HG02870 (cell line): ENCODE measurements around the gene RFNG.
A peak's percentile ranks its signal among the peaks of the same experiment; 100 is the strongest.

Source experiments
- ATAC-seq: cut with Tn5 transposase; IDR thresholded peaks from one replicate; pipeline ENCODE4 v1.9.1; 2021; ENCODE audit warnings: mild to moderate bottlenecking, moderate library complexity; ENCODE audit not compliant: unreplicated experiment

Gene RFNG

GRCh38 chr17:82051776-82052637 is at the start of gene RFNG, which contains the start of gene GPS1:
TSS of gene RFNG (minus strand) at chr17:82051811. CDS start at chr17:82051766, 45 bp downstream.
TSS of gene GPS1 (plus strand) at chr17:82051898. CDS start at chr17:82051932, 34 bp downstream.
- peak; percentile 41 for ATAC-seq

GRCh38 chr17:82101301-82101715 is 49.7 kb upstream of the RFNG start:
- ATAC-seq: no peak

- no peak for ATAC-seq
Observed at GRCh38 chr17:82100502-82101298, 49.1 kb upstream of the RFNG start.

- peak; percentile 13 for ATAC-seq
Observed at GRCh38 chr17:82098939-82099763, 47.5 kb upstream of the RFNG start.

- ATAC-seq: peak; percentile 66
Observed at GRCh38 chr17:82098169-82098938, 46.7 kb upstream of the RFNG start, which contains the start of gene FASN. TSS of gene FASN (minus strand) at chr17:82098236. CDS start at chr17:82096445, 1,791 bp downstream.

GRCh38 chr17:82097919-82098168 is 46.2 kb upstream of the RFNG start:
- ATAC-seq: no peak

GRCh38 chr17:82097184-82097918 is 45.7 kb upstream of the RFNG start:
- no peak for ATAC-seq

- no peak for ATAC-seq
Observed at GRCh38 chr17:82096709-82097183, 45.1 kb upstream of the RFNG start.

GRCh38 chr17:82095777-82096708 is 44.4 kb upstream of the RFNG start:
- ATAC-seq: no peak

- no peak for ATAC-seq
Observed at GRCh38 chr17:82094931-82095776, 43.5 kb upstream of the RFNG start.

- ATAC-seq: no peak
Observed at GRCh38 chr17:82092995-82093751, 41.6 kb upstream of the RFNG start.

- ATAC-seq: no peak
Observed at GRCh38 chr17:82092628-82092994, 41.0 kb upstream of the RFNG start.

GRCh38 chr17:82092094-82092586 is 40.5 kb upstream of the RFNG start:
- ATAC-seq: no peak

- ATAC-seq: no peak
Observed at GRCh38 chr17:82091264-82092066, 39.9 kb upstream of the RFNG start.

GRCh38 chr17:82090549-82091263 is 39.1 kb upstream of the RFNG start:
- no peak for ATAC-seq
